Adrenal gland (tissue), 12 donors: ENCODE data around the gene L3MBTL1. TPM values are rescaled to one million over a fixed set of nuclear protein-coding genes. Genes with fewer than 3 reads are reported as not detected.

Source experiments
- DNase-seq, 7 donors: peaks; one replicate each; pipeline ENCODE4 v3.0.0-alpha.2; 2019 to 2020
- H3K27ac ChIP-seq, 5 donors: fragments of 200-600 bp; sonication (generic) in 4 of 5; 1 replicate in 3 of 5; 2 replicates in 2 of 5; pipeline versions ENCODE4 v1.5.1 to v1.8.0; 2016 to 2020; ENCODE audit warnings: mild to moderate bottlenecking in 1 of 5
- H3K27me3 ChIP-seq: fragments of 200-600 bp; 2 replicates; pipeline ENCODE4 v1.8.0; 2021
- H3K36me3 ChIP-seq, 2 donors: fragments of 200-600 bp; replicated peaks in 1 of 2; 1 replicate in 1 of 2; 2 replicates in 1 of 2; pipeline versions ENCODE4 v1.5.1 to v1.8.0; 2018 to 2022
- H3K4me1 ChIP-seq, 2 donors: fragments of 200-600 bp; replicated peaks in 1 of 2; 1 replicate in 1 of 2; 2 replicates in 1 of 2; pipeline versions ENCODE4 v1.5.1 to v1.8.0; 2018 to 2021
- H3K4me3 ChIP-seq, 4 donors: fragments of 200-600 bp; sonication (generic) in 3 of 4; one replicate each; pipeline ENCODE4 v1.5.1; 2016 to 2018
- H3K9me3 ChIP-seq, 3 donors: fragments of 200-600 bp; sonication (generic) in 1 of 3; replicated peaks in 1 of 3; 1 replicate in 2 of 3; 2 replicates in 1 of 3; pipeline versions ENCODE4 v1.5.1 to v1.8.0; 2016 to 2021
- POLR2A ChIP-seq, 2 donors: fragments of 450-650 bp; IDR thresholded peaks; one replicate each; pipeline ENCODE4 v1.6.1; 2017; ENCODE audit warnings: antibody characterized with exemption in 2 of 2, mild to moderate bottlenecking in 2 of 2, moderate library complexity in 1 of 2
- WGBS, 4 donors: extraction: QIAGEN DNeasy Blood & Tissue Kit in 2 of 4; methylation state at CpG; one replicate each; pipeline versions ENCODE4 v1.1.5 to v1.1.7; 2013 to 2017; 5-methylcytosine and 5-hydroxymethylcytosine counted together
- intact Hi-C, 2 donors: fragments of 100-400 bp; cut with DNase I; formaldehyde crosslinking; loops; one replicate each; pipeline versions ENCODE4 v1.14.1 to v1.15.0; 2022 to 2023
- polyA plus RNA-seq, 3 donors: library from polyadenylated mRNA; stranded (reverse); fragments of 200-250 nt in 2 of 3; fragments of 350-450 nt in 1 of 3; fragmentation: Illumina TruSeq in 1 of 3; extraction: RNeasy Lipid Tissue Mini Kit (QIAGEN cat#74804) in 1 of 3; gene quantifications; one replicate each; pipeline ENCODE4 v1.2.3, GENCODE V29; 2013 to 2014
- total RNA-seq, 9 donors: library from RNA; depleted of rRNA in 4 of 9; stranded (reverse); fragments of >200 nt in 4 of 9; fragments of 120-200 nt in 1 of 9; fragmentation: NEBNext Ultra II Directional in 1 of 9; extraction: Animal tissue kit (Norgen Biotek cat#: 25700) in 1 of 9; gene quantifications; one replicate each; pipeline versions ENCODE4 v1.1.0 to v1.2.4, GENCODE V29; 2013 to 2023
- TF ChIP-seq, protein P1 (sequence below), 6 experiments: fragments of 450-650 bp in 4 of 6; fragments of 200-600 bp in 2 of 6; sonication (generic) in 1 of 6; IDR thresholded peaks; 1 replicate in 5 of 6; 2 replicates in 1 of 6; pipeline versions ENCODE4 v1.5.1 to v1.8.0; 2016 to 2021; ENCODE audit warnings: antibody characterized with exemption in 6 of 6, mild to moderate bottlenecking in 2 of 6, moderate library complexity in 1 of 6
- donor health status: healthy with polysubstance abuse.
- donor health status: Bipolar disorder and iron deficiency.
- donor health status: DM: yes; HTN: yes; CAD: no.
- donor health status: DM: no; HTN: no; CAD: no.
- donor health status: DM: no; HTN: no; CAD: no.
- donor health status: DM: yes; HTN: yes; CAD: no.

The L3MBTL1 gene
- total and polyA plus RNA-seq, 12 donors = 3.3 to 24.4 (median 14.0) TPM

DNA sequence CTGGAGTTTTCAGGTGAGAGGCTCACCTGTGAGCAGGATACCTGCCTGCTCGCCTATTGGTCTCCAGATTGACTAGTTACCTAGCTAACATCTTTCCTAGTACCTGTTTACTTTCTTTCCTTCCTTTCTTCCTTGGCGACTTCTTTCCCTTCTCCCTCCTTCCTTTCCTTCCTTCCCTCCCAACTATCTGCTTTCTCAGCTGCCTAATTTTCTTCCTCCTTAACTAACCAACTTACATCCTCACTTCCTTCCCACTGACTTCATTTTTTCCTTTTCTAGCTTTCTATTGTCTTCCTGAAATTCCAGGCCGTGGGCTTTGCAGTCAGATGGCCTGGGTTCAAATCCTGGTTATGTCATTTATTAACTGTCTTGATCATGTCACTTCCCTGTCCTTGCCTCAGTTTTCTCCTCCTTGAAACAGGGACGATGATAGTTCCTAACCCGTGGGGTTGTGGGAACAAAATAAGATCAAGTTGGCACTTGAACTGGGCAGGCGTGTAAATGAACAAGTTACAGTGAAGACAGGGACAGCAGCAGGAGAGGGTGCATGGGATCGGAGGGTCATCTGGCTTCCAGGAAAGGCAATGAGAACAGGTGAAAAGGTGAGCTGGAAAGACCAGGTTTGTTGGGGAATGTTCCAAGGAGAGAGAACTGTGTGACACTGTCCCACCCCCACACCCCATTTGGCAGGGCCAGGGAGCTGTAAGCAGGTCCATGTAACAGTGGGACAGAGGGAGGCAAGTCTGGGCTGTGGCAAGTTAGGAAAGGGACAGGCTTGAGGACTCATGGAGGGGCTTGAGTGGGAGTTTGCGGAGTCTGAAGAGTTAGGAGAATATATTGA is 51.9 kb downstream of the L3MBTL1 start:
- intact Hi-C loops = no loop called here
- no peaks in the 10 kb centered on the region for H3K36me3 ChIP-seq
- H3K4me1 ChIP-seq = peaks cover 0 to 3% of the 10 kb centered on the region in 2 donors
- TF ChIP-seq, protein P1, sequence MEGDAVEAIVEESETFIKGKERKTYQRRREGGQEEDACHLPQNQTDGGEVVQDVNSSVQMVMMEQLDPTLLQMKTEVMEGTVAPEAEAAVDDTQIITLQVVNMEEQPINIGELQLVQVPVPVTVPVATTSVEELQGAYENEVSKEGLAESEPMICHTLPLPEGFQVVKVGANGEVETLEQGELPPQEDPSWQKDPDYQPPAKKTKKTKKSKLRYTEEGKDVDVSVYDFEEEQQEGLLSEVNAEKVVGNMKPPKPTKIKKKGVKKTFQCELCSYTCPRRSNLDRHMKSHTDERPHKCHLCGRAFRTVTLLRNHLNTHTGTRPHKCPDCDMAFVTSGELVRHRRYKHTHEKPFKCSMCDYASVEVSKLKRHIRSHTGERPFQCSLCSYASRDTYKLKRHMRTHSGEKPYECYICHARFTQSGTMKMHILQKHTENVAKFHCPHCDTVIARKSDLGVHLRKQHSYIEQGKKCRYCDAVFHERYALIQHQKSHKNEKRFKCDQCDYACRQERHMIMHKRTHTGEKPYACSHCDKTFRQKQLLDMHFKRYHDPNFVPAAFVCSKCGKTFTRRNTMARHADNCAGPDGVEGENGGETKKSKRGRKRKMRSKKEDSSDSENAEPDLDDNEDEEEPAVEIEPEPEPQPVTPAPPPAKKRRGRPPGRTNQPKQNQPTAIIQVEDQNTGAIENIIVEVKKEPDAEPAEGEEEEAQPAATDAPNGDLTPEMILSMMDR (IDR thresholded peaks at IDR 0.05) = no peak
- no peak for TF ChIP-seq POLR2A (IDR thresholded peaks at IDR 0.05)
- no peaks in the 10 kb centered on the region for H3K27me3 ChIP-seq
- 79 to 87% (median 86%) methylated on average over 8 of the region's 8 CpGs for WGBS, 4 donors
- no peak overlapping the region for H3K4me3 ChIP-seq
- no peak overlapping the region for H3K27ac ChIP-seq
- no peak for DNase-seq
- H3K9me3 ChIP-seq = no peaks in the 10 kb centered on the region

DNA sequence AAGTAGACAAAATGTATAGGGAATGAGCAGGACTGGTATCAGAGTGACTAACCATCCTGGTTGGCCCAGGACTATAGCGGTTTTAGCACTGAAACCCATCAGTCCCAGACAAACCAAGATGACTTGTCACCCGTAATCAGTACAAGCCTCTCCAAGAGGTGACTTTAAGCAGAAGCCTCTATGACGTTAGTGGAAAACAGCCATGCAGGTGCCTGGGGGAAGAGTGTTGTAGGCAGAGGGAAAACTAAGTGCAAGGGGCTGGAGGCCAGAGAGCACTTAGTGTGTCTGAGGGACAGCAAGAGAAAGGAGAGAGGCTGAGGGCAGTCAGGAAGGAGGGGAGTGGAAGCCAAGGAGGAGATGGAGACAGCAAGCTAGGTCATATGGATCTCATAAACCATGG is 53.5 kb downstream of the L3MBTL1 start:
- Histone ChIP-seq H3K27me3 (no peaks in the 10 kb centered on the region), H3K36me3 (no peaks in the 10 kb centered on the region), H3K27ac (no peak overlapping the region), H3K9me3 (no peaks in the 10 kb centered on the region), H3K4me3 (no peak overlapping the region), H3K4me1 (peaks cover 0 to 3% of the 10 kb centered on the region in 2 donors)
- 85 to 94% (median 87%) methylated on average over 3 of the region's 3 CpGs for WGBS, 4 donors
- no peak for TF ChIP-seq POLR2A (IDR thresholded peaks at IDR 0.05)
- TF ChIP-seq, protein P1 (IDR thresholded peaks at IDR 0.05) = no peak
- DNase-seq = no peak
- intact Hi-C loops = no loop called here

DNA sequence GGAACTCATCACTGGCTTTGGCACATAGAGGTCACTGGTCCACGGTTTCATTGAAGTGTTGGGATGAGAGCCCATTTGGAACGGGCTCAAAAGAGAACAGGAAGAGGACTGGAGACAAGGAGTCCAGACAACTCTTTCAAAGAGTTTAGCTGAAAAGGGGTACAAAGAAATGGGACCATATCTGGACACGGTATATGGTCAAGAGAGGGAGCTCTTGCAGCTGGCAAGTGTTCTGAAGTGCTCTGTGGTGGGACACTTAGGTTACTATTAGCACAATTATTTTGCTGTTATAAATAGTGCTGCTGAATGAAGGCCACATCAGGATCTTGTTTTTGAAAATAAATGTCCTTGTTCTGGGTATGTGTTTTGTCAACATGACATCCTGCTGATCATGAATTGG is 55.9 kb downstream of the L3MBTL1 start:
- Histone ChIP-seq H3K9me3 (no peaks in the 10 kb centered on the region), H3K4me3 (no peak overlapping the region), H3K27ac (no peak overlapping the region), H3K27me3 (no peaks in the 10 kb centered on the region), H3K36me3 (no peaks in the 10 kb centered on the region), H3K4me1 (peaks cover 0 to 3% of the 10 kb centered on the region in 2 donors)
- intact Hi-C loops = no loop called here
- WGBS, 4 donors = 34 to 38% (median 36%) methylated on average over 3 of the region's 3 CpGs
- no peak for TF ChIP-seq POLR2A (IDR thresholded peaks at IDR 0.05)
- TF ChIP-seq, protein P1 (IDR thresholded peaks at IDR 0.05) = no peak
- peak in 1 of 7 donors; percentile 9 for DNase-seq

DNA sequence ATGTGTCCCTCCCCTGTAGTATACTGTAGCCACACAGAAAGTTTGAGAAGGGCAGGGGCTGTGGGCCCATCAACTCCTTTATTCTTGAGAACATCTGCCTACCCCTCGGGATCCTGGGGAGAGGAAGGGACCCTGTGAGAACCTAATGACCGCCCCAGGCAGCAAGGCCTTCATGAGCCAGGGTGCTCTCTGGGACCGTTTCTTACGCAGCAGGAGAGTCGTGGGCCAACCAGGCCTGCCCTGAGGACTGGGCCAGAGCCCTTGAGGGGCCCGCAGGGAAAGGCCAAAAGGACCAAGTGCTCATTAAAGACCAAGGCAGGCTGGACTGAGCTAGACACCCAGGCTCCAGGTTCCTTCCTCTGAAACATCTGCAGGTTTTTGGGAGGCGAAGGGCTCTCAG is 56.5 kb downstream of the L3MBTL1 start:
- Histone ChIP-seq H3K4me3 (no peak overlapping the region), H3K36me3 (no peaks in the 10 kb centered on the region), H3K4me1 (no peaks in the 10 kb centered on the region), H3K27me3 (no peaks in the 10 kb centered on the region), H3K9me3 (no peaks in the 10 kb centered on the region), H3K27ac (no peak overlapping the region)
- intact Hi-C loops = no loop called here
- TF ChIP-seq, protein P1 (IDR thresholded peaks at IDR 0.05) = no peak
- no peak for TF ChIP-seq POLR2A (IDR thresholded peaks at IDR 0.05)
- DNase-seq = no peak
- WGBS, 4 donors = 82 to 96% (median 96%) methylated on average over 7 of the region's 7 CpGs
